ENCODE data around the gene WTAP. TPM values are rescaled to one million over a fixed set of nuclear protein-coding genes. Genes with fewer than 3 reads are reported as not detected.

Gene WTAP
- total and polyA plus RNA-seq, 2 experiments from 2014 or later = 108 to 121 TPM

DNA sequence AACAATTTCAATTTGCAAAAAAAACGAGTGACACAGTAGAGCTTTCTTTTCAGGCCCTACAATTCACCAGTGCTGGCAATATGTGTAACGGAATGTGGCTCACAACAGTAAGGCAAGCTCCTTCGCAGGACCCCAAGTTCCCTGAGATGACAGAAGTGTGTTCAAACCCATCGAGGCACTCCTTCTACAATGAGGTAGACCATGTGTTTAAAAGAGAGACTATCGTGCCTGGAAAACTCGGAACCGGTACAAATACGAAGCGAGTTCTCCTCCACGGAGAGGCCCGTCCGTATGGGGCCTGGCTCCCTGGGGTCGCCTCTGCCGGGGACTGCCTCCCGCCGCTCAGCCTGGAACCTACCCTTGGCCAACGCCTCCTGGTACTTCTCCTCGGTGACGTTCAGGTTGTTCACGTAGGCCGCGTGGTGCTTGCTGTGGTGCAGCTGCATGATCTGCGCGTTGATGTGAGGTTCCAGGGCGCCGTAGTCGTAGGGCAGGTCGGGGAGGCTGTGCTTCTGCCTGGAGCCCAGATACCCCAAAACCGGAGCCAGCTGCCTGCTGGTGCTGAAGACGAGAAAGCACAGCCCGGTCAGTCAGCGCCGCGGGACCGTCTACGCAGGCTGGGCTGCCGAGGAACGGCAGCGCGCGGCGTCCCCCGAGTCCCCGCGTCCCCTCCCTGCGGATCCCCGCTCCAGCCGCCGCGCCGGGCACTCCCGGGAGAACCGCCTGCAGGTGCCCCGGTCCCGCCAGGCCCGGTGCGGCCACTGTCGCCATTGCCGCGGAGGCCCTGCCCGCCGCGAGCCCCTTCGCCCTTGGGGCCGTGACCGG lies 34.8 kb upstream of the WTAP start:
- peak overlapping the region; percentile 94 for H3K4me3 Mint-ChIP-seq
- TF ChIP-seq JUNB (IDR thresholded peaks at IDR 0.05; ENCODE audit: unreplicated experiment) (no peak), ZNF114 (CRISPR knock-in tag; IDR thresholded peaks at IDR 0.05) (no peak), STAT1 (IDR thresholded peaks at IDR 0.05; ENCODE audit: unreplicated experiment) (no peak), REST (IDR thresholded peaks at IDR 0.05; ENCODE audit: unreplicated experiment) (no peak), EZH2 (IDR thresholded peaks at IDR 0.05; ENCODE audit: low read depth, unreplicated experiment) (no peak), NANOG (IDR thresholded peaks at IDR 0.05; ENCODE audit: borderline replicate concordance) (no peak), ZNF331 (CRISPR knock-in tag; IDR thresholded peaks at IDR 0.05; ENCODE audit: low read depth) (no peak), CREB1 (CRISPR knock-in tag; IDR thresholded peaks at IDR 0.05; ENCODE audit: low read depth) (no peak), EZH2phosphoT487 (IDR thresholded peaks at IDR 0.05; ENCODE audit: unreplicated experiment) (no peak), POLR2AphosphoS5 (IDR thresholded peaks at IDR 0.05; ENCODE audit: low read depth) (no peak)
- TF ChIP-seq, protein P1, sequence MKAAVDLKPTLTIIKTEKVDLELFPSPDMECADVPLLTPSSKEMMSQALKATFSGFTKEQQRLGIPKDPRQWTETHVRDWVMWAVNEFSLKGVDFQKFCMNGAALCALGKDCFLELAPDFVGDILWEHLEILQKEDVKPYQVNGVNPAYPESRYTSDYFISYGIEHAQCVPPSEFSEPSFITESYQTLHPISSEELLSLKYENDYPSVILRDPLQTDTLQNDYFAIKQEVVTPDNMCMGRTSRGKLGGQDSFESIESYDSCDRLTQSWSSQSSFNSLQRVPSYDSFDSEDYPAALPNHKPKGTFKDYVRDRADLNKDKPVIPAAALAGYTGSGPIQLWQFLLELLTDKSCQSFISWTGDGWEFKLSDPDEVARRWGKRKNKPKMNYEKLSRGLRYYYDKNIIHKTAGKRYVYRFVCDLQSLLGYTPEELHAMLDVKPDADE (IDR thresholded peaks at IDR 0.05) = no peak
- TF ChIP-seq, protein P2, sequence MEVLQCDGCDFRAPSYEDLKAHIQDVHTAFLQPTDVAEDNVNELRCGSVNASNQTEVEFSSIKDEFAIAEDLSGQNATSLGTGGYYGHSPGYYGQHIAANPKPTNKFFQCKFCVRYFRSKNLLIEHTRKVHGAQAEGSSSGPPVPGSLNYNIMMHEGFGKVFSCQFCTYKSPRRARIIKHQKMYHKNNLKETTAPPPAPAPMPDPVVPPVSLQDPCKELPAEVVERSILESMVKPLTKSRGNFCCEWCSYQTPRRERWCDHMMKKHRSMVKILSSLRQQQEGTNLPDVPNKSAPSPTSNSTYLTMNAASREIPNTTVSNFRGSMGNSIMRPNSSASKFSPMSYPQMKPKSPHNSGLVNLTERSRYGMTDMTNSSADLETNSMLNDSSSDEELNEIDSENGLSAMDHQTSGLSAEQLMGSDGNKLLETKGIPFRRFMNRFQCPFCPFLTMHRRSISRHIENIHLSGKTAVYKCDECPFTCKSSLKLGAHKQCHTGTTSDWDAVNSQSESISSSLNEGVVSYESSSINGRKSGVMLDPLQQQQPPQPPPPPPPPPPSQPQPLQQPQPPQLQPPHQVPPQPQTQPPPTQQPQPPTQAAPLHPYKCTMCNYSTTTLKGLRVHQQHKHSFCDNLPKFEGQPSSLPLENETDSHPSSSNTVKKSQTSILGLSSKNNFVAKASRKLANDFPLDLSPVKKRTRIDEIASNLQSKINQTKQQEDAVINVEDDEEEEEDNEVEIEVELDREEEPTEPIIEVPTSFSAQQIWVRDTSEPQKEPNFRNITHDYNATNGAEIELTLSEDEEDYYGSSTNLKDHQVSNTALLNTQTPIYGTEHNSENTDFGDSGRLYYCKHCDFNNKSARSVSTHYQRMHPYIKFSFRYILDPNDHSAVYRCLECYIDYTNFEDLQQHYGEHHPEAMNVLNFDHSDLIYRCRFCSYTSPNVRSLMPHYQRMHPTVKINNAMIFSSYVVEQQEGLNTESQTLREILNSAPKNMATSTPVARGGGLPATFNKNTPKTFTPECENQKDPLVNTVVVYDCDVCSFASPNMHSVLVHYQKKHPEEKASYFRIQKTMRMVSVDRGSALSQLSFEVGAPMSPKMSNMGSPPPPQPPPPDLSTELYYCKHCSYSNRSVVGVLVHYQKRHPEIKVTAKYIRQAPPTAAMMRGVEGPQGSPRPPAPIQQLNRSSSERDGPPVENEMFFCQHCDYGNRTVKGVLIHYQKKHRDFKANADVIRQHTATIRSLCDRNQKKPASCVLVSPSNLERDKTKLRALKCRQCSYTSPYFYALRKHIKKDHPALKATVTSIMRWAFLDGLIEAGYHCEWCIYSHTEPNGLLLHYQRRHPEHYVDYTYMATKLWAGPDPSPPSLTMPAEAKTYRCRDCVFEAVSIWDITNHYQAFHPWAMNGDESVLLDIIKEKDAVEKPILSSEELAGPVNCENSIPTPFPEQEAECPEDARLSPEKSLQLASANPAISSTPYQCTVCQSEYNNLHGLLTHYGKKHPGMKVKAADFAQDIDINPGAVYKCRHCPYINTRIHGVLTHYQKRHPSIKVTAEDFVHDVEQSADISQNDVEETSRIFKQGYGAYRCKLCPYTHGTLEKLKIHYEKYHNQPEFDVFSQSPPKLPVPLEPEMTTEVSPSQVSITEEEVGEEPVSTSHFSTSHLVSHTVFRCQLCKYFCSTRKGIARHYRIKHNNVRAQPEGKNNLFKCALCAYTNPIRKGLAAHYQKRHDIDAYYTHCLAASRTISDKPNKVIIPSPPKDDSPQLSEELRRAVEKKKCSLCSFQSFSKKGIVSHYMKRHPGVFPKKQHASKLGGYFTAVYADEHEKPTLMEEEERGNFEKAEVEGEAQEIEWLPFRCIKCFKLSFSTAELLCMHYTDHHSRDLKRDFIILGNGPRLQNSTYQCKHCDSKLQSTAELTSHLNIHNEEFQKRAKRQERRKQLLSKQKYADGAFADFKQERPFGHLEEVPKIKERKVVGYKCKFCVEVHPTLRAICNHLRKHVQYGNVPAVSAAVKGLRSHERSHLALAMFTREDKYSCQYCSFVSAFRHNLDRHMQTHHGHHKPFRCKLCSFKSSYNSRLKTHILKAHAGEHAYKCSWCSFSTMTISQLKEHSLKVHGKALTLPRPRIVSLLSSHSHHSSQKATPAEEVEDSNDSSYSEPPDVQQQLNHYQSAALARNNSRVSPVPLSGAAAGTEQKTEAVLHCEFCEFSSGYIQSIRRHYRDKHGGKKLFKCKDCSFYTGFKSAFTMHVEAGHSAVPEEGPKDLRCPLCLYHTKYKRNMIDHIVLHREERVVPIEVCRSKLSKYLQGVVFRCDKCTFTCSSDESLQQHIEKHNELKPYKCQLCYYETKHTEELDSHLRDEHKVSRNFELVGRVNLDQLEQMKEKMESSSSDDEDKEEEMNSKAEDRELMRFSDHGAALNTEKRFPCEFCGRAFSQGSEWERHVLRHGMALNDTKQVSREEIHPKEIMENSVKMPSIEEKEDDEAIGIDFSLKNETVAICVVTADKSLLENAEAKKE (CRISPR knock-in tag; IDR thresholded peaks at IDR 0.05) = no peak
- TF ChIP-seq, protein P3, sequence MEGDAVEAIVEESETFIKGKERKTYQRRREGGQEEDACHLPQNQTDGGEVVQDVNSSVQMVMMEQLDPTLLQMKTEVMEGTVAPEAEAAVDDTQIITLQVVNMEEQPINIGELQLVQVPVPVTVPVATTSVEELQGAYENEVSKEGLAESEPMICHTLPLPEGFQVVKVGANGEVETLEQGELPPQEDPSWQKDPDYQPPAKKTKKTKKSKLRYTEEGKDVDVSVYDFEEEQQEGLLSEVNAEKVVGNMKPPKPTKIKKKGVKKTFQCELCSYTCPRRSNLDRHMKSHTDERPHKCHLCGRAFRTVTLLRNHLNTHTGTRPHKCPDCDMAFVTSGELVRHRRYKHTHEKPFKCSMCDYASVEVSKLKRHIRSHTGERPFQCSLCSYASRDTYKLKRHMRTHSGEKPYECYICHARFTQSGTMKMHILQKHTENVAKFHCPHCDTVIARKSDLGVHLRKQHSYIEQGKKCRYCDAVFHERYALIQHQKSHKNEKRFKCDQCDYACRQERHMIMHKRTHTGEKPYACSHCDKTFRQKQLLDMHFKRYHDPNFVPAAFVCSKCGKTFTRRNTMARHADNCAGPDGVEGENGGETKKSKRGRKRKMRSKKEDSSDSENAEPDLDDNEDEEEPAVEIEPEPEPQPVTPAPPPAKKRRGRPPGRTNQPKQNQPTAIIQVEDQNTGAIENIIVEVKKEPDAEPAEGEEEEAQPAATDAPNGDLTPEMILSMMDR (conservative IDR thresholded peaks at IDR 0.05; ENCODE audit: low read depth in 2 of 2) = no peak
- Histone ChIP-seq H3K4me1 (ENCODE audit: insufficient read depth) (peaks cover 18% of the 10 kb centered on the region), H3K9me2 (ENCODE audit: insufficient read depth) (no peaks in the 10 kb centered on the region), H3K4me2 (peak overlapping the region; percentile 96), H3K36me3 (ENCODE audit: insufficient read depth) (peaks cover 10% of the 10 kb centered on the region; the same call in 1 of the 2 replicates), H3K4me3 (peak overlapping the region; percentile 95), H3K27me3 (ENCODE audit: insufficient read depth) (no peaks in the 10 kb centered on the region), H4K20me1 (replicated peaks; ENCODE audit: insufficient read depth) (peaks cover 11% of the 10 kb centered on the region; the same call in 1 of the 2 replicates), H3F3A (replicated peaks; ENCODE audit: low read depth) (0 out of 2 replicates have a peak, but pooled peaks cover 8% of the 10 kb centered on the region), H3K79me2 (replicated peaks; ENCODE audit: insufficient read depth) (peaks cover 51% of the 10 kb centered on the region), H2AFZ (peak overlapping the region; percentile 84), H3K27ac (ENCODE audit: low read depth) (0 out of 2 replicates have a peak overlapping the region, but pooled peaks have one; percentile 50)
- H3K27ac Mint-ChIP-seq = peak overlapping the region; percentile 90
- H3K4me1 Mint-ChIP-seq = peaks cover 20% of the 10 kb centered on the region
- H3K9me3 Mint-ChIP-seq = no peaks in the 10 kb centered on the region
- peaks cover 11% of the 10 kb centered on the region for H3K27me3 Mint-ChIP-seq (ENCODE audit: insufficient read depth, low read depth, poor library complexity)
- ATAC-seq (peak; percentile 35), DNase-seq (ENCODE audit: low spot score) (peak; percentile 51)
- peaks cover 27% of the 10 kb centered on the region for H3K36me3 Mint-ChIP-seq (ENCODE audit: low read depth)

All from GM23338 (cell line).